NCI-H2196 (cell line): ENCODE data around the gene CENPVL2.
A peak's percentile ranks its signal among the peaks of the same experiment; 100 is the strongest.
"Not testable (repeated sequence)": the region's sequence is repeated elsewhere in the genome, so short reads cannot be mapped to it uniquely, and the experiment has no call there.

Experiments
- DNase-seq: peaks from one replicate; lab custom pipeline; 2025; ENCODE audit not compliant: unreplicated experiment; lab: John Stamatoyannopoulos, UW

The CENPVL2 gene

DNA sequence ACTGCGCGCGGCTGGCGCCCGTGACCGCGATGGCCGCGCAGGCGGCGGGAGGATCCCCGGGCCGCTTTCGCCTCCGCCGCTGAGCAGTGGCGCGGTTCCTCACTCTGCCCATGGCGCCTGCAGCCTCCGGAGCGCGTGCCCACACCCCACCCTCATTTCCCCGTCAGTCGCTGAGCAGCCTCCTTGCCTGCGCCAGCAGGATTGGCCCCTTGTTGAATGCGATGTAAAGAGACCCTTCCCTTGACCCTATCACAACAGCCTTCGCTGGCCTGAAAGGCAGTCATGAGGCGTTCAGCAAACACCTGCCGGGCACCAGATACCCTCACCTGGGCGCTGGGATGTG, at the start of gene CENPVL2:
Gene CENPVL2, minus strand, starts transcription at position 112 of the 343 bp plus-strand sequence. Its CDS starts 0 bp downstream, at position 112.
- DNase-seq = not testable (repeated sequence)

DNA sequence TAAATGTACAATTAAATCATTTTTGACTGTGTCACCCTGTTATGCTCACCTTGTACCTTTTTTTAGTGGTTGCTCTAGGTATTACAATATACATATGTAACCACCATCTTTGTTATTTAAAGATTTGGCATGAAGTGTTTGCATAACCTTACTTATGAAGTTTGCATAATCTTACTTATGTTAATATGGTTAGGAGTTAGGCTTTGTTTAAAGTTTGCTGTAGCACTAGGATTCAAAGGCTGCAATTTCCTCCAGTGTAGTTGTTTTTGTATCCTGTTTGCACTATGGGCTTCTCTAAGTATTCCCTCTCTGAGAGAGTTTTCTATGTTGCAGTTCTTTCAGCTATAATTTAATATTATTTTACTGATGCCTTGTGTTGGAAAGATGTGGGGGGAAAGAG, 45.6 kb upstream of the CENPVL2 start:
- no peak for DNase-seq

GRCh38 chrX:51712943-51713647, 30.5 kb upstream of the CENPVL2 start:
- DNase-seq = not testable (repeated sequence)

DNA sequence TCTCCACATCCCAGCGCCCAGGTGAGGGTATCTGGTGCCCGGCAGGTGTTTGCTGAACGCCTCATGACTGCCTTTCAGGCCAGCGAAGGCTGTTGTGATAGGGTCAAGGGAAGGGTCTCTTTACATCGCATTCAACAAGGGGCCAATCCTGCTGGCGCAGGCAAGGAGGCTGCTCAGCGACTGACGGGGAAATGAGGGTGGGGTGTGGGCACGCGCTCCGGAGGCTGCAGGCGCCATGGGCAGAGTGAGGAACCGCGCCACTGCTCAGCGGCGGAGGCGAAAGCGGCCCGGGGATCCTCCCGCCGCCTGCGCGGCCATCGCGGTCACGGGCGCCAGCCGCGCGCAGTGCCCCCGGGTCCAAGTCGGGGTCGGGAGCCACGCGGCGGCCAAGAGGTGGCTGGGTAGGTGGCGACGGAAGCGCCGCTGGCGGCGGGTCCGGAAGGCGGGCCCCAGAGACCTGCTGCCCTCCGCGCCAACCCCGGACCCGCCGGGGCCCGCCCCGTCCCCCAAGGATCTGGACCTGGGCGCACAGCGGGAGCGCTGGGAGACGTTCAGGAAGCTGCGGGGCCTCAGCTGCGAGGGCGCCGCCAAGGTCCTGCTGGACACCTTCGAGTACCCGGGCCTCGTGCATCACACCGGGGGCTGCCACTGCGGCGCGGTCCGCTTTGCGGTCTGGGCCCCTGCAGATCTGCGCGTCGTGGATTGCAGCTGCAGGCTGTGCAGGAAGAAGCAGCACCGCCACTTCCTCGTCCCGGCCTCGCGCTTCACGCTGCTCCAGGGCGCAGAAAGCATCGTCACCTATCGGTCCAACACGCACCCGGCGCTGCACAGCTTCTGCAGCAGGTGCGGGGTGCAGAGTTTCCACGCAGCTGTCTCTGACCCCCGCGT, 27.9 kb upstream of the CENPVL2 start, which contains the start of gene CENPVL1:
Gene CENPVL1, plus strand, starts transcription at position 236 of the 888 bp plus-strand sequence. Its CDS starts 0 bp downstream, at position 236.
- not testable (repeated sequence) for DNase-seq

DNA sequence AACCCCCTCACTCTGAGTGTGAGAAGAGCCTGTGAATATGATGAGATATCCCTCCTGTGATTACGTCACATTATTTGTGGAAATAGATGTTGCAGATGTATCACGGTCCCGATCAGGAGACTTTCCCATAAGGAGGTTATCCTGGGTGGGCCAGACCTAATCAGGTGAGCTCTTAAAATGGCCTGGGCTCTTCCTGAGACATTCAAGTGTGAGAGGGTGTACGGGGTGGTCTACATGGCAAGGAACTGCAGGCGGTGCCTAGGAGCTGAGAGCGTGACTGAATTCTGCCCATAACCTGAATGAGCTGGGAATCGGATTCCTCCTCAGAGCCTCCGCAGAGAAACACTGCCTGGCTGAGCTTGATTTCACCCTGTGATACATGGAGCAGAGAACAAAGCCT, 14.8 kb upstream of the CENPVL2 start:
- no peak for DNase-seq

- DNase-seq = no peak
Measured at GRCh38 chrX:51694254-51694653, 11.6 kb upstream of the CENPVL2 start.

GRCh38 chrX:51681808-51682719, 567 bp downstream of the CENPVL2 start:
- DNase-seq = not testable (repeated sequence)

- not testable (repeated sequence) for DNase-seq
Measured at GRCh38 chrX:51679689-51680433, 2.8 kb downstream of the CENPVL2 start.

GRCh38 chrX:51665981-51666380, 16.6 kb downstream of the CENPVL2 start:
- DNase-seq = no peak

DNA sequence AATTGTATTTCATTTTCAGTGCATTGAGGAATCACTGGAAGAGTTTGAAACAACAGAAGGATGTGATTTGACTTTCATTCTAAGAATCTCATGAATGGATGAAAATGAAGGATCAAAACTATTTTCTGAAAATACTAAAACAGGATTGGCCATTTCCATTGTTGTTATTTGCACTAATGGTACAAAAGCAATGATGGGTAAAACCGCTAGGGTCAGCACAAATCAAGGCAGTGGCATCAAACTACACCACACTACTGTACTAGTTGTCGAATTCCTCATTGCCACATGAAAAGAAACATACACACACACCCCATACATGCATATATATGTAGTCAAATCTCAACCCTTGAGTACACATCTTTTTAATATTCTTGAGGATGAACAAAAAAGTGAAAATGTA, 39.3 kb downstream of the CENPVL2 start:
- DNase-seq = no peak

GRCh38 chrX:51641421-51642021, 41.1 kb downstream of the CENPVL2 start:
- peak; percentile 2 for DNase-seq

- DNase-seq = not testable (repeated sequence)
Measured at GRCh38 chrX:51636511-51636910, 46.1 kb downstream of the CENPVL2 start.
